Stimulated activated CD8-positive, alpha-beta memory T cell treated with anti-CD3 and anti-CD28 coated beads, Interleukin-15, amount 100 ng/mL, for 48 hours (primary cell): ENCODE results near the gene MCOLN2.
"Not testable (repeated sequence)": the region's sequence is repeated elsewhere in the genome, so short reads cannot be mapped to it uniquely, and the experiment has no call there.

ENCODE experiments used
- DNase-seq, 2 donors: peaks; one replicate each; pipeline ENCODE4 v3.0.0-alpha.2; 2020; ENCODE audit warnings: low read depth in 2 of 2

MCOLN2 gene

DNA sequence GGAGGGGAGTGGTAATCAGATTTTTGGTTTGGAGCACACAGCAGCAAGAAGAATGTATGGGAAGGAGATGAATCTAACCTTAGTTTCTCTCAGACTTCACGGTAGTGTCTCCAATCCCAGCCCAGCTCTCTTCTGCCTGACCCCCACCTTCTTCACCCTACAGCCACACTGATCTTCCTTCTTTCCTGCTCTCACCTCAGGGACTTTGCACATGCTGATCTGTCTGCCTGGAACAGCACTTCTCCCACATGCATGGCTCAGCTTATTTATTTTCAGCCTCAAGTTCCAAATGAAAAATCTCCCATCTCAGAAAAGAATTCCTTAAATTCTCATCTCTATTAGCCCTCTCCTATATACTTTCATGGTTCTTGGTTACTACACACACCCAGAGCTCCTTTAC lies 55.1 kb downstream of the MCOLN2 start:
- DNase-seq: no peak

DNA sequence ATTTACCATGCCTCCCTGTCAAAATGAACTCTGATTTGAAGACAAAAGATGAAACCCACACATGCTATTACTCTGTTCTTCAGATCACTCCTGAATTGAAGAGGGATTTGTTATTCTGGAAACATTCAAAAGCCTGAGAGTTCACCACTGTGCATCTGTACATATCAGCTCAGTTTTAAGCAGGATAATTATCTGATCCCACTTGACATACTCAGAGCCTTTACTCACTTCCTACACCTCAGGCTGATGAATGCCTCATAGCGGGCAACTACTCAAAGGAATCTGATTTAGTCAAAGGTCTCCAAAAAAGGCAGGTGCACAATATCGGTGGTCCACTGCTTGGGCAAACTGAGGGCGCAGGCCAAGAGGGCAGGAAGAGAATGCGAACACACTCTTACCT lies 56.4 kb downstream of the MCOLN2 start:
- DNase-seq: no peak

DNA sequence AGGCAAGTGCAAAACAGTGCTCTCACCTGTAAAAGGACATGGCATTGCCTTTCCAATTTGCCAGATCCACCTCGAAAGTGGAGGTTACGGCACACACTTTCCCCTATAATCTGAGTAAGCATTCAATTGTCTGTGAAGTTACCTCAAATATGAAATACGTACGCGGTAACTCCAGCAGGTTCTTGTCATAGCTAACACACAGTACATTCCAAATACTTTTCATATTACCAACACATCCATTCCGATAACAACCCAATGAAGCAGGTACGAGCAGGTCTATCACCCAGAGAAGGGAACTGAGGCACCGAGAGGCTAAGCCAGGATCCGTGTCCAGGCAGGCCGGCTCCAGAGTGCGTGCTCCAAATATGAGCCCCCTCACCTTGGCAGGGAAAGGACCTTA lies 57.2 kb downstream of the MCOLN2 start:
- no peak for DNase-seq

DNA sequence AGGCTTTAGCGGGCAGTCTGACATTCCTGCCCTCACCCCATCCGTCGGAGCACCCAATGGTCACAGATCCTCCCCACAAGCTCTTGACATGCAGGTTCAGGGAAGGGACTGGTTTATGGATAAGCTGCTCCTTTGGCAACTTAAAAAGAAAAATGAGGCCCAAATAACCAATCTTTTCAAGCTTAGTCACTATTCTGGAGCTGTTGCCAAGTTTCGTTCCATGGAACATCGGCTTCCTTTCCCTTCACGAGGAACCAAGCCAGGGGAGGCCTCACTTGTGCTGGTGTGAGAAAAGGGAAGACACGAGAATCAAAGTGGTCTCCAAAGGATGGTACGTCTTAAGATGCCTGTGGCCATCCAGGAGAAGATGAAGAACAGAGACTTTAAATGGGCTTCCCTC lies 57.8 kb downstream of the MCOLN2 start:
- DNase-seq: no peak

DNA sequence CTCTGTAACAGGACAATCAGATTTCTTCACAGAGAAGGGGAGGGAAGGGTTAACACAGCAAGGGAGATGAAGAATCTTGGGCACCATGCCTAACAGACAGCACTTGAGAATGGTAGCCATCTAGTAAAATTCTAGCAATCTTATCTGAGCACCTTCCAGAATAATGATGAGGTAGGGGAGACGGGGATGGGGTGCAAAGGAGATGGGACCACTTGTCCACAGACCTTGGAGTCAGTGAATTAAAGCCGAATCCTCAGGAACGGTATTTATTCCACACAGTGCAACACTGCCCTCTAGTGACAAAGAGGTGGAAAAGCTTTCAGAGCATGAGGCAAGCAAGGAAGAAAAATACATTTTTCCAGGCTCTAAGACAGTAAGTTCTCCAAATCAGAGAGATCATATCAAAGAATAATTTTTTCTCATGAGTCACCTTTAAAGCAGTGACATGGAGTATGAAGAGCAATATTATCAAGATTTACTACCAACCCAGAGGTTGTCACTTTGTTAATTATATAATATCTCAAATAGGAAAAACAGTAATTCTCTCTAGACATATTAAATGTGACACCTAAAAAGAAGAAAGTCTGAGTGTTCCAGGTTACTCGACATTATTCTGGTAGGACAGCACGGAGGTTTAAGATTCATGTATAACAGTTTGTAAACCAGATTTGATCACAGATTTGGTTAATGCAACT lies 60.6 kb downstream of the MCOLN2 start:
- DNase-seq: no peak

DNA sequence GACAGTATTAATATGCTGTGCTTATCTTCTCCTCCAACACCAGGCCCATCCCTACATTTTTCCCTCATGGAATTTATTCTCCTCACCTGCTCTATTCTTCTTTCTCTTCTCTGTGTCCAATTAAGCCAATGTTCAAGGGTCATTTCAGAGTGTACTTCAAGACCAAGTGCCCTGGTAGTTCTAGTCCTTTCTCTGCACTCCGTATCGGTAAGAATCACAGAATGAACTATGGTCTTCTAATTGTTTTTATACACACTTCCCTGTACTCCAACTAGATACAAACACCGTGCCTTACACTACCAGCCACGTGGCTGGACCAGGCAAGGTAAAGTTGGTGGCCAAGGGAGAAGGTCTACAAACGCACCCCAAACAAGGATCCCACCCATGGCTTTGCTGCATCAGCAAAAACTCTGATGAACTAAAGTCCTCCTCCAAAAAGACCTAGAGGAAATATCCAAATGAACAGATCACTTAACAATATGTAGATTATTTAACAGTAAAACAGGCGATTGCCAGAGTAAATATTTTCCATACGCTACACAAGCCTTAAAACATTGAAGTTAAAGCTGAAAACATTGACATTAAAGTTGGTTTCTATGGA lies 63.8 kb downstream of the MCOLN2 start:
- no peak for DNase-seq

DNA sequence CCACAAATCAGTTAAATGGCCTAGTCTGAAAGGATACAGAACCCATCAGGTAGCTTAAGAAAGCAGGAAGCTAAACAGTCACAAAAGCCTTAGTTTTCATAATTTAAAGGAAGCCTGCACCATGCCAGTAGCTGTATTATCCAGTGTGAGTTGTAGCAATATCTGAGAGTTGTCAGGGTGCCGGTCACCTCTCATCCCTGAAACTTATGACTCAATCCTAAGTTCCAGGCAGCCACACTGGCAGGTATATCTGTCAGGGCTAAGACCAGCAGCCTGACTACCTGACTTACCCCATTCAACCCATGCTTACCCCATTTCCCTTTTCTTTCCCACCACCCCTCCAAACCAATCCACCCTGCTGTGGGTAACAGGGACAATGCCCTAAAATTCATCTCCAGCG lies 66.1 kb downstream of the MCOLN2 start:
- no peak for DNase-seq

DNA sequence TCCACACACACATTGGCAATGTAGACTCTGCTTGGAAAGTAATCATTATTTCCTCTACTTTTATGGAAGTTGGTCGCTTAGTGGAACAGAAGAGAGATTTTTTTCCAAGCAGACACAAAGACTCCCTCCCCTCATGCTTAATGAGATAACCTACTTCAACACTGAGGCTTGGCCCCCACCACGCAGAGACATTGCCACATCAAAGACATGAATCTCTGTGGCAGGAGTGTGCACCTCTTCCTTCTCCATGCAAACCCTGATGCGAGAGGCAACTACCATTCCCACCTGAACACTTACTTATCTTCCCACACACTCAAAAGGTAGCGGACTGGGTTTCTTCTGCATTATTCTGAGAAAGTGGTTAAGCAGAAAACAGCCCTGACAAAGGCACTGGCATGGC lies 66.6 kb downstream of the MCOLN2 start:
- no peak for DNase-seq

DNA sequence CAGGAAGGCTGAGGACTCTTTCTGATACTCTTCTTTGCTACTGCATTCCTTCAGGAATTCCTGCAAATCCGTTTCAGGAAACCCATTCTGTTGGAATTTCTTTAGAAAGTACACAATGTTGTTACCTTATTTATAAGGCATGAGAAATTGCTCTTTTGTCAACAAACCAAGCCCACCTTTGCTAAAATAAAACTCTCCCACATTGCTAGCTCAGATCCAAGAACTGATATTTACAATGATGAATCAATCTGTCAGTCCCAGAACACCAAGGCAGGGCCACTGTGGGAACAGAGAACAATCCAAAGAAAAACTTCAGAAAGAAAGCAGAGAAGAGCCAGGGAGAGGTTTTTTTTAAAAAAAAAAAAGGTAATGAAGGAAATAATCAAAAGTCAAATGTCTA lies 67.3 kb downstream of the MCOLN2 start:
- no peak for DNase-seq

DNA sequence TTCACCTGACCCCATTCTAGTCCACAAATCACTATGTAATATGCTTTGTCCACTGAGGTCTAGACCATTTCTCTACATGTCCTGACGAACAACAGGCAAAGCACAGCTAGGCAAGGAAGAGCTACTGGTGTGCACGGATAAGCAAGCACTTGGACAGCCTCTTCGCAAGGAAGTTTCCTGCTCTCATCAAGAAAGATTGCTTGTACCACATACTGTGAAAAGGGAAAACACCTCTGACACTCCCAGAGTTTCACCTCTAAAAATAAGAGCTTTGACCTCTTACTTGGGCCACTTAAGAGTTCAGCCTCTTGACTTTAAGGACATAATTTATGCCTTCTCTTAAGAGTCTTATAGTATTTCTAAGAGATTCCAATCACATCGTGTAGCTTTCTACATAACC lies 67.9 kb downstream of the MCOLN2 start:
- no peak for DNase-seq

DNA sequence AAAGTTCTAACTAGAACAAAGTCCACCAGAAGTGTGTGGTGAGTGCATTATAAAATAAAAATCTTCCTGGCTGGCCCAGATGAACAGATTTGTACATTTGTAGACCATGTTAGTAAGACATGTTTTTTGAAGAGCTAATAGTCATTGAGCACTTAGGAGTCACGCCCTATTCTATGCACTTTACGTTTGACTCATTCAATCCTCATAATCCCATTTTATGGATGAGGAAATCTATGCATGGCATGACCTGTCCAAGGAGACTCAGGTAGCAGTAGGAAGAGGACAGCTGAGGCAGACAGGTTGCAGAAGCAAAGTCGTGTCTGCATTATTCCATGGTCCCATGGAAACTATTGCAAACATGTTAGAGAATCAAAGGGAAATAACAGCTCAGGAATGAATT lies 73.6 kb downstream of the MCOLN2 start:
- no peak for DNase-seq

DNA sequence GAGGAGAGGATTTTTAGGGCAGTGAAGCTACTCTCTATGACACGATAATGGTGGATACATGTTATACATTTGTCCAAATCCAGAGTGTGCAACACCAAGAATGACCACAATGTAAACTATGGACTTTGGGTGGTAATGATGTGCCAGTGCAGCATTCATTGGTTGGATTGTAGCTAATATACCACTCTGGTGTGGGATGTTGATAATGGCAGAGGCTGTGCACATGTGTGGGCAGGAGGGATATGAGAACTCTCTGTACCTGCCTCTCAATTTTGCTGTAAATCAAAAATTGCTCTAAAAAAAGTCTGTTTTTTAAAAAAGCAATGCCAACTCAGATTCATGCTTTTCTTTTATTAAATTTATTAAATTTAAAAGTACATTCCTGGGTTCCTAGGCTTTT lies 76.8 kb downstream of the MCOLN2 start:
- no peak for DNase-seq

DNA sequence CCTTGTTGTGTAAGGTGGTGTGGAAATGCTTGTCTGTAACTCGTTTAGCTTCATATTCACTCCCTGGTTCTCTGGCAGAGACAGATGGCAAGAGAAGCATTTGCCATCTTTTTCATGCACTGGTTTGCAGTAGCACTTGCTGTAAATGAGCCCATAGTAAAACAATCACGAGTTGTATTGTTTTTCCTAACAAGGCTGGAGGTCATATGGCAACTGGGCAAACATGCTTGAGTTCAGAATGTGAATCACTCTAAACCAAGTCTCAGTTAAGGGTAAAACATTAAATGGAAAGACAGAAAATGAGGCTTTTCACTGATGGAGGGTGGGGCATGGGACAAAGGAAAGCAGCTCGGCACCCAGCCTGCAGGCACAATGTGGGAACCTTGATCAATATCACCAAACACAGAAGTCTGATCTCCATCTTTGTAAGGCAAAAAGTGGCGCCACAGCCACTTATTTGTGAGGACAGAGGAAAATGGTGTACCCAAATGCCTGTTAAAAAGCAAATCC lies 77.4 kb downstream of the MCOLN2 start:
- no peak for DNase-seq

DNA sequence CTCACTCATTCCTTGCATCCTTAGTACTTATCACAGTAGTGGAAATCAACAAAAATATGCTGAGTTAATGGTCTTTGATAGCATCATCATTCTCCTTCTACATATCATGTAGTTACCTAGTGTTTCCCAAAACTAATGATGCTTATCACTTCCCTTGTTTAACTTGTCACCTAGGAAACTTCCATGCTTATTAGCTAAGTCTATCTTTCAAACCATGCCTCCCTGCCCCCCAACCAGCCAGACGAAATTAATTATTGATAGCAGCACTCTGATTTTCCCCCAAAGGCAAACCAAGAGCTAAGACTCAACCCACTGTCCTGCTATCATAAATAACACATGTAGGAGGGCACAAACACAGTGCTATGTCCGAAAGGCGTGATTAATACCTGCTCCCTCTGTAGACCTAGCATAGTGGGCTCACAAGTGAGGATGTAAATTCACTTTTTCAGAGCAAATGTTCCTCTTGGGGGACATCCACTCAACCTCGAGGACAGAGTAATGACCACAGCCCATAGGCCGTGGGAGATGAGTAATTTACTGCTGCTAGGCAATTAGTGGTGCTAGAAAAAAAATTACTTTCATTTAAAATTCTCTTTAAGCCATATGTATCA lies 78.1 kb downstream of the MCOLN2 start:
- no peak for DNase-seq

DNA sequence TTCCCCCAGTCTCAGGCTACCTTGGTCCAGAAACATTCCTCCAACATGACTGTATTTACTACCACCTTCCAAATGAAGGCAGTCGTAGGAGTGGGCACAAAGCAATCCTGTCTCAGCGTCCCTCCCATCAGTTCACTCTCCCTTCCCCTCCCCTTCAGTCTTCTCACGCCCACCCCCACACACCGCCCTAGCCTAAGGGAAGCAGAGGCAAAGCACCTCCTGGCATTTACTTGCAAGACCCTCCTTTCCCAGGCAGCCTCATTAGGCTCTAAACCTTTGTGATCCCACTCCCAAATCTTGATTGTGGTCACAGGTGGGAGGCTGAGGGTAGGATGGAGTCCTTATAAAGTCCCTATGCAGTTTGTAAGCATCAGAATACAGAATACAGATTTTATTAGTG lies 80.0 kb downstream of the MCOLN2 start:
- no peak for DNase-seq

DNA sequence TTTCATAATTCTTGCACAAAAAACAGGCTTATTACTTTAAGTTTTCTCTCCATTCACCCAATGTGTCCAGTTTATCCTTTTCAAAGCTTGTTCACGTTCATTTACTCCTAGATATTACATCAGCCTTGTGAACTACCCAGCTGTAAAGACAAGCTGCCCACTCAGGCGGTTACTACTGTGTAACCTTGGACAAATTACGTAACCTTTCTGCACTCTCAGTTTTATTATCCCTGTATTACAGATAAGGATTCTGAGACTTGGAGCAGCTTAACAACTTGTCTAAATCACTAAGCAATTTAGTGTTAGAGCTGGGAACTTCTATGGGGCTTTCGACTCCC lies 83.4 kb downstream of the MCOLN2 start:
- no peak for DNase-seq

DNA sequence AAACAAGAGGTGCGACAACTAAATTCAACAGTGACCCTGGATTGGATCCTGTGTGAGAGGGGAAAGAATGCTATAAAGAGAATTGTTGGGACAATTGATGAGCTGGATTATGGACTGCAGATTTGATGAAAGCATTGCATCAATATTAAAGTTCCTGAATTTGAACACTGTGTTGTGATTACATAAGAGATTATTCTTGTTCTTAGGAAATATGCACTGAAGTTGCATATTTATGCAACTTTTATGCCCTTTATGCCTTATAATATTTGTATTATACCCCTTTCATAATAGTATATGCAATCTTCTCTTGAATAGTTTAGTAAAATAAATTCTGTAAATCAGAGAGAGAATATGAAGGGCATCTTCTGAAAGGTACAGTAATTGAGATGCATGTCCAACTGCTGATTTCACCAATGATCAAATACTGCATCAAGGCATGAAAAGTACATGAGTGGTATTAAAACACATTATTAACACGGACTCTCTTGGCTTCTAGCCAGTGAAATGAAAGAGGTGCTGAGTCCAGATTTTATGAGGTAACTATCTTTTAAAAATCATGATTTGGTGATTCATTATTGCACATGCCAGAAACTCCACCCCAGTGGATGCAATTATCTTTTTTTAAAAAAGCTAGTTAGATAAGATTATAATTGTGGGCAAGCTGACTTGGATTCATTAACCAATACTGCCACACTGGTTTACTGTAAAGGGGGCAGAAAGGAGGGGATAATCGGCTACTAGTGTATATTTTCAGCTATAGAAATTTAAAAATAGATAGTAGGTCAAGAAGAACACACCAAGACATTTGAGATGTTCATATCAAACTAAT lies 84.0 kb downstream of the MCOLN2 start:
- DNase-seq: no peak

DNA sequence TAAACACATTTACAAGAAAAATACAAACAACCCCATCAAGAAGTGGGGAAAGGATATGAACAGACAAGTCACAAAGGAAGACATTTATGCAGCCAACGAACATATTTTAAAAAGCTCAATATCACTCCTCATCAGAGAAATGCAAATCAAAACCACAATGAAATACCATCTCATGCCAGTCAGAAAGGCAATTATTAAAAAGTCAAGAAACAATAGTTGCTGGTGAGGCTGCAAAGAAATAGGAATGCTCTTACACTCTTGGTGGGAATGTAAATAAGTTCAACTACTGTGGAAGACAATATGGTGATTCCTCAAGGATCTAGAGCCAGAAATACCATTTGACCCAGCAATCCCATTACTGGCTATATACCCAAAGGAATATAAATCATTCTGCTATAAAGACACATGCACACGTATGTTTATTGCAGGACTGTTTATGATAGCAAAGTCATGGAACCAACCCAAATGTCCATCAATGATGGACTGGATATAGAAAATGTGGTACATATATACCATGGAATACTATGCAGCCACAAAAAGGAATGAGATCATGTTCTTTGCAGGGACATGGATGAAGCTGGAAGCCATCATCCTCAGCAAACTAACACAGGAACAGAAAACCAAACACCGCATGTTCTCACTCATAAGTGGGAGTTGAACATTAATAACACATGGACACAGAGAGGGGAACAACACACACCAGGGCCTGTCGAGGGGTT lies 88.0 kb downstream of the MCOLN2 start:
- DNase-seq: not testable (repeated sequence)

DNA sequence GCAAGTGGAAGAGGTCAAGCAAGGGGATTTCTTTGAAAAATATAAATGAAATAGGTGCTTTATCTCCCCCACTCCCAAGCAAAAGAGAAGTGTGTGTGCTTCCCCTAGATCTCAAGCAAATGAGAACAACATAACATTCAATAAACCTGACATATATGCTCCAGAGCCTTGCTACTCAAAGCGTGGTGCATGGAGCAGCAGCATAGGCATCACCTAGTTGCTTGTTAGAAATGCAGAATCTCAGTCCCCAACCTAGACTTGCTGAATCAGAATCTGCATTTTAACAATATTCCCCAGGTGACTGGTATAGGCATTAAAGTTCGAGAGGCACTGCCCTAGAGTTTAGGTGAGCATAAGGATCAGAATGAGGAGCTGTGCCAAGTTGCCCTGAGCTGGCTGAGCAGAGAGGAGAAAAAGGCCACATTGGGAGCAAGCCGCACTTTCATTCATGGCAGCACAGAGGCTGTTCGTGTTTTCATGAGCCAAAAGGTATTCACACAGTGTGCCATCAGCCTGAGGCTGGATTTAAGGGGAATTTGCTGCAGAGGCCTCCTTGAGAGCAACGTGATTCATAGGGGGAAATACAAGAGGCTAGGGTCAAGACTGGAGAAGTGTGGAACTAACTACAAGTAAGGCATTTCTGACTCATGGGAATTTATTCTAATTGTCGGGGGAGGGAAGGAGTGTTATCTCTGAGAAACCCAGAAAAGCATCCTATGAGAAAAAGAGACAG lies 89.7 kb downstream of the MCOLN2 start:
- DNase-seq: no peak

DNA sequence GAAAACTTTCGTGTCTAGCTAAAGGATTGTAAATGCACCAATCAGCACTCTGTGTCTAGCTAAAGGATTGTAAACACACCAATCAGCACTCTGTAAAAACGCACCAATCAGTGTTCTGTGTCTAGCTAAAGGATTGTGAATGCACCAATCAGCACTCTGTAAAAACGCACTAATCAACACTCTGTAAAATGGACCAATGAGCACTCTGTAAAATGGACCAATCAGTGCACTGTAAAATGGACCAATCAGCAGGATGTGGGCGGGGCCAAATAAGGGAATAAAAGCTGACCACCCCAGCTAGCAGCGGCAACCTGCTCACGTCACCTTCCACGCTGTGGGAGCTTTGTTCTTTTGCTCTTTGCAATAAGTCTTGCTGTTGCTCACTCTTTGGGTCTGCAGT lies 94.2 kb downstream of the MCOLN2 start:
- not testable (repeated sequence) for DNase-seq

DNA sequence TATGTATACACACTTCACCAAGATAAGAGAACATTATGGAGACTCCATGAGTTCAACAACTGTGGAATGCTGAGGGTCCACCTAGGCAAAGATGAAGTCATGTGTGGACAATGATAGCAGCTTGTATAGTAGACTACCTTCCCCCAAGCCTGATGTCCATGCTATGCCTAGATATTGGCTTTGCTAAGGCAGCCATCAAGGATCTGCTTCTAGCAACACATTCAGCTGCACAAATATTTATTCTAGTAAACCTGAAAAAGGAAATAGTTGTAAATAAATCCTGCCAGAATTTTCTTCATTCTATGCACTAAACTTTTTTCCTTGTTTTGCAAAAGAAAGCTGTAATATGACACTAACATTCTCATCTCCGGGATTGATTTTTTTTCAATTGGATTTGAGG lies 96.9 kb downstream of the MCOLN2 start:
- DNase-seq: no peak
